ENCODE results near the gene MAN1C1.

Gene MAN1C1

DNA sequence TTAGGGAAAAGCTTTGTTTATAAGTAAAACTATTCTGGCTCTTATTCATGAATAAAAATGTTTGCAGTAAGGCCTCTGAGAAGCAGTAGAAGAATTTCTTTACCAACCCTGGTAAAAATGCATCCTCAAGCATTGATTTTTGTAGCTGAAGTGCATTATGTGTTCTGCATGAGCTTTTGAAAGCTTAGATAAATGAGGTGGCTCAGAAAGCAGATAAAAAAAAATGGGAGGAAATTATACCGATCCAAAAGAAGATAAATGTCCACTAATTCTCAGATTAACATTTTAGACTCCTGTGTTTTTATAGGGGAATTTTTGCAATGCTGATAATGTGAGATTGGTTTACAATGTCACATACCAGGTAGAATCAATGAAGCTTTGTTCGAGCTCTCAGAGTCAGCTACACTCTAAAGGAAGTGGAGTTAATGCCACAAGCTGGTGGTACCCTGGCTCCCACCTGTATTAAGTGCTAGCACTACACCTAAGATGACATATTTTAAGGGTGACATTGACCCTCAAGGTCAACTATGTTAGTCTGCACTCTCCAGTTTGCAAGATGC lies 97.9 kb downstream of the MAN1C1 start:
- no peak overlapping the region for H3K4me3 ChIP-seq (ENCODE audit: low read depth, low read length)
- no peak for DNase-seq (ENCODE audit: low read depth)
- TF ChIP-seq, protein P1, sequence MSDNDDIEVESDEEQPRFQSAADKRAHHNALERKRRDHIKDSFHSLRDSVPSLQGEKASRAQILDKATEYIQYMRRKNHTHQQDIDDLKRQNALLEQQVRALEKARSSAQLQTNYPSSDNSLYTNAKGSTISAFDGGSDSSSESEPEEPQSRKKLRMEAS (IDR thresholded peaks at IDR 0.05; ENCODE audit: low read depth, low read length): no peak
- TF ChIP-seq MYC (IDR thresholded peaks at IDR 0.05; ENCODE audit: low read depth, low read length) (no peak), POLR2A (IDR thresholded peaks at IDR 0.05; ENCODE audit: extremely low read depth, insufficient read length) (no peak)
- TF ChIP-seq, protein P2, sequence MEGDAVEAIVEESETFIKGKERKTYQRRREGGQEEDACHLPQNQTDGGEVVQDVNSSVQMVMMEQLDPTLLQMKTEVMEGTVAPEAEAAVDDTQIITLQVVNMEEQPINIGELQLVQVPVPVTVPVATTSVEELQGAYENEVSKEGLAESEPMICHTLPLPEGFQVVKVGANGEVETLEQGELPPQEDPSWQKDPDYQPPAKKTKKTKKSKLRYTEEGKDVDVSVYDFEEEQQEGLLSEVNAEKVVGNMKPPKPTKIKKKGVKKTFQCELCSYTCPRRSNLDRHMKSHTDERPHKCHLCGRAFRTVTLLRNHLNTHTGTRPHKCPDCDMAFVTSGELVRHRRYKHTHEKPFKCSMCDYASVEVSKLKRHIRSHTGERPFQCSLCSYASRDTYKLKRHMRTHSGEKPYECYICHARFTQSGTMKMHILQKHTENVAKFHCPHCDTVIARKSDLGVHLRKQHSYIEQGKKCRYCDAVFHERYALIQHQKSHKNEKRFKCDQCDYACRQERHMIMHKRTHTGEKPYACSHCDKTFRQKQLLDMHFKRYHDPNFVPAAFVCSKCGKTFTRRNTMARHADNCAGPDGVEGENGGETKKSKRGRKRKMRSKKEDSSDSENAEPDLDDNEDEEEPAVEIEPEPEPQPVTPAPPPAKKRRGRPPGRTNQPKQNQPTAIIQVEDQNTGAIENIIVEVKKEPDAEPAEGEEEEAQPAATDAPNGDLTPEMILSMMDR (IDR thresholded peaks at IDR 0.05; ENCODE audit: low read depth, low read length): no peak

DNA sequence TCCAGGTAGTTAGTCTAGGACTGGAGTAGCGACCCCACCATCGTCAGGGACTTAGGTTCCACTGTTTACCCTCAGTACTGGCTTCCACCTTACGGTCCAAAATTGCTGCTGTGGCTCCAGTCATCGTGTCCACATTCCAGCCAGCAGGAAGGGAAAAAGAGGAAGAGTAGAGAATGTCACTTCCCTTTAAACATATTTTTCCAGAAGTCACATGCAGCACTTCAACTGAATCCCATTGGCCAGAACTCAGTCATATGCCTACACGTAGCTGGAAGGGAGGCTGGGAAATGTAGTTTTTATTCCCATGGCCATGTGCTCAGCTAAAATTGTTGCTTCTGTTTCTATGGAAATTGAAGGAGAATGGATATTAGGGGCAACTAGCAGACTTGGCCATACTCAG lies 99.3 kb downstream of the MAN1C1 start:
- peak; percentile 40 for DNase-seq (ENCODE audit: low read depth)
- TF ChIP-seq, protein P1 (IDR thresholded peaks at IDR 0.05; ENCODE audit: low read depth, low read length): peak; percentile 73
- TF ChIP-seq, protein P2 (IDR thresholded peaks at IDR 0.05; ENCODE audit: low read depth, low read length): no peak
- TF ChIP-seq POLR2A (IDR thresholded peaks at IDR 0.05; ENCODE audit: extremely low read depth, insufficient read length) (no peak), MYC (IDR thresholded peaks at IDR 0.05; ENCODE audit: low read depth, low read length) (peak; percentile 65; the same call in 1 of the 2 replicates)
- H3K4me3 ChIP-seq (ENCODE audit: low read depth, low read length): no peak overlapping the region

DNA sequence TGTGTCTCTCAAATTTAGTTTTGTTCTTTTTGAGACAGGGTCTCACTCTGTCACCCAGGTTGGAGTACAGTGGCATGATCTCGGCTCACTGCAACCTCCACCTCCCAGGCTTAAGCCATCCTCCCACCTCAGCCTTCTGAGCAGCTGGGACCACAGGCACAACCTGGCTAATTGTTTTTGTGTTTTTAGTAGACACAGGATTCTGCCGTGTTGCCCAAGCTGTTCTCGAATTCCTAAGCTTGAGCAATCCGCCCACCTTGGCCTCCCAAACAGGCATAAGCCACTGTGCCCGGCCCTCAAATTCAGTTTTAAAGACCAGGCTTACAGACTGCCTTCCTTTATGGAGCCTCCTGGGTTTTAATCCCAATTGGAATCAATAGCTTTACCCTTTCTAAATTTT lies 99.7 kb downstream of the MAN1C1 start:
- TF ChIP-seq, protein P2 (IDR thresholded peaks at IDR 0.05; ENCODE audit: low read depth, low read length): no peak
- TF ChIP-seq POLR2A (IDR thresholded peaks at IDR 0.05; ENCODE audit: extremely low read depth, insufficient read length) (no peak), MYC (IDR thresholded peaks at IDR 0.05; ENCODE audit: low read depth, low read length) (no peak)
- TF ChIP-seq, protein P1 (IDR thresholded peaks at IDR 0.05; ENCODE audit: low read depth, low read length): no peak
- no peak overlapping the region for H3K4me3 ChIP-seq (ENCODE audit: low read depth, low read length)
- DNase-seq (ENCODE audit: low read depth): no peak

DNA sequence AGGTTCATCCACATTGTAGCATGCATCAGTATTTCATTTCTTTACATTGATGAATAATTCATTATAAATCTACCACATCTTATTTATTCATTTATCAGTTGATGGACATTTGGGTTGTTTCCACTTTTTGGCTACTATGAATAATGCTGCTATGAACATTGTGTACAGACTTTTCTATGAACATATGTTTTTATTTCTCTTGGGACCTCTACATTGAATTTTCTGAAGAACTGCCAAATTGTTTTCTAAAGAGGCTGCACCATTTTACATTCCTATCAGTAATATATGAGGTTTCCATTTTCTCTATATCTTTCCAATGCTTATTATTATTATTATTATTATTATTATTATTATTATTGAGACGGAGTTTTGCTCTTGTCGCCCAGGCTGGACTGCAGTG lies 102.1 kb downstream of the MAN1C1 start:
- no peak for DNase-seq (ENCODE audit: low read depth)
- no peak for TF ChIP-seq MYC (IDR thresholded peaks at IDR 0.05; ENCODE audit: low read depth, low read length)
- TF ChIP-seq, protein P1 (IDR thresholded peaks at IDR 0.05; ENCODE audit: low read depth, low read length): no peak
- TF ChIP-seq POLR2A (IDR thresholded peaks at IDR 0.05; ENCODE audit: extremely low read depth, insufficient read length): no peak
- TF ChIP-seq, protein P2 (IDR thresholded peaks at IDR 0.05; ENCODE audit: low read depth, low read length): no peak
- H3K4me3 ChIP-seq (ENCODE audit: low read depth, low read length): no peak overlapping the region

DNA sequence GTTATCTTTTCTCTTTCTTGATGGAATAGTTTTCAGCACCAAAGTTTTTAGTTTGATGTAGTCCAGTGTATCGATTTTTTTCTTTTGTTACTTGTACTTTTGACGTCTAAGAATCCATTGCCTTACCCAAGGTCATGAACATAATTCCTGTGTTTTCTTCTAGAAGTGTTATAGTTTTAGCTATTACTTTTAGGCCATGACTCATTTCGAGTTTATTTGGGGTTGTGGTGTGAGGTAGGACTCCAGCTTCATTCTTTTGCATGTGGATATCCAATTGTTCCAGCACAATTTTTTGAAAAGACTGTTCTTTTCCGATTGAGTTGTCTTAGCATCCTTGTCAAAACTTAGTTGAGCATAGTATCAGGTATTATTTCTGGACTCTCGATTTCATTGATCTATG lies 104.0 kb downstream of the MAN1C1 start:
- DNase-seq (ENCODE audit: low read depth): no peak
- TF ChIP-seq, protein P2 (IDR thresholded peaks at IDR 0.05; ENCODE audit: low read depth, low read length): no peak
- TF ChIP-seq, protein P1 (IDR thresholded peaks at IDR 0.05; ENCODE audit: low read depth, low read length): no peak

More for the DNA sequence above, 104.0 kb downstream of the MAN1C1 start:
- no peak overlapping the region for H3K4me3 ChIP-seq (ENCODE audit: low read depth, low read length)

Data from NB4 (cell line).